COLO668 (cell line): Measurements from ENCODE around the gene FANCE.
A peak's percentile ranks its signal among the peaks of the same experiment; 100 is the strongest.

Experiments
- DNase-seq: peaks from one replicate; lab custom pipeline; 2025; ENCODE audit not compliant: unreplicated experiment; lab: John Stamatoyannopoulos, UW

Gene FANCE

GRCh38 chr6:35468181-35468979 is 16.2 kb downstream of the FANCE start, which contains the start of gene RPL10A:
TSS of gene RPL10A (plus strand) at chr6:35468401. CDS start at chr6:35468435, 34 bp downstream.
- DNase-seq, result peak; percentile 90

GRCh38 chr6:35468980-35469750 is 17.0 kb downstream of the FANCE start:
- DNase-seq, result peak; percentile 50

- DNase-seq, result peak; percentile 30
Measured at GRCh38 chr6:35469751-35470662, 17.9 kb downstream of the FANCE start.

- no peak for DNase-seq
Measured at GRCh38 chr6:35470663-35471120, 18.6 kb downstream of the FANCE start.

GRCh38 chr6:35471836-35472345 is 19.8 kb downstream of the FANCE start:
- DNase-seq, result no peak

- no peak for DNase-seq
Measured at GRCh38 chr6:35473075-35473849, 21.1 kb downstream of the FANCE start.

- DNase-seq, result no peak
Measured at GRCh38 chr6:35473850-35474130, 21.7 kb downstream of the FANCE start.

- DNase-seq, result no peak
Measured at GRCh38 chr6:35474131-35474941, 22.2 kb downstream of the FANCE start.

- no peak for DNase-seq
Measured at GRCh38 chr6:35474942-35475570, 22.9 kb downstream of the FANCE start.

GRCh38 chr6:35475573-35475972 is 23.4 kb downstream of the FANCE start:
- no peak for DNase-seq

GRCh38 chr6:35476004-35476403 is 23.9 kb downstream of the FANCE start:
- DNase-seq, result no peak

GRCh38 chr6:35477028-35477427 is 24.9 kb downstream of the FANCE start:
- no peak for DNase-seq

- no peak for DNase-seq
Measured at GRCh38 chr6:35477551-35478179, 25.5 kb downstream of the FANCE start.

- no peak for DNase-seq
Measured at GRCh38 chr6:35478259-35478658, 26.1 kb downstream of the FANCE start.

GRCh38 chr6:35480176-35480575 is 28.0 kb downstream of the FANCE start:
- no peak for DNase-seq

GRCh38 chr6:35481226-35481625 is 29.1 kb downstream of the FANCE start:
- DNase-seq, result no peak

- no peak for DNase-seq
Measured at GRCh38 chr6:35483062-35483461, 30.9 kb downstream of the FANCE start.

- DNase-seq, result no peak
Measured at GRCh38 chr6:35483490-35483889, 31.4 kb downstream of the FANCE start.
